Stimulated activated CD8-positive, alpha-beta memory T cell treated with anti-CD3 and anti-CD28 coated beads, Interleukin-7, amount 100 ng/mL, for 24 hours (primary cell): ENCODE measurements around the gene ALG10B.
A peak's percentile ranks its signal among the peaks of the same experiment; 100 is the strongest.
"Not testable (repeated sequence)": the region's sequence is repeated elsewhere in the genome, so short reads cannot be mapped to it uniquely, and the experiment has no call there.

Source experiments
- DNase-seq: peaks from one replicate; pipeline ENCODE4 v3.0.0-alpha.2; 2020; ENCODE audit warnings: low read depth

ALG10B gene, protein sequence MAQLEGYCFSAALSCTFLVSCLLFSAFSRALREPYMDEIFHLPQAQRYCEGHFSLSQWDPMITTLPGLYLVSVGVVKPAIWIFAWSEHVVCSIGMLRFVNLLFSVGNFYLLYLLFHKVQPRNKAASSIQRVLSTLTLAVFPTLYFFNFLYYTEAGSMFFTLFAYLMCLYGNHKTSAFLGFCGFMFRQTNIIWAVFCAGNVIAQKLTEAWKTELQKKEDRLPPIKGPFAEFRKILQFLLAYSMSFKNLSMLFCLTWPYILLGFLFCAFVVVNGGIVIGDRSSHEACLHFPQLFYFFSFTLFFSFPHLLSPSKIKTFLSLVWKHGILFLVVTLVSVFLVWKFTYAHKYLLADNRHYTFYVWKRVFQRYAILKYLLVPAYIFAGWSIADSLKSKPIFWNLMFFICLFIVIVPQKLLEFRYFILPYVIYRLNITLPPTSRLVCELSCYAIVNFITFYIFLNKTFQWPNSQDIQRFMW

DNA sequence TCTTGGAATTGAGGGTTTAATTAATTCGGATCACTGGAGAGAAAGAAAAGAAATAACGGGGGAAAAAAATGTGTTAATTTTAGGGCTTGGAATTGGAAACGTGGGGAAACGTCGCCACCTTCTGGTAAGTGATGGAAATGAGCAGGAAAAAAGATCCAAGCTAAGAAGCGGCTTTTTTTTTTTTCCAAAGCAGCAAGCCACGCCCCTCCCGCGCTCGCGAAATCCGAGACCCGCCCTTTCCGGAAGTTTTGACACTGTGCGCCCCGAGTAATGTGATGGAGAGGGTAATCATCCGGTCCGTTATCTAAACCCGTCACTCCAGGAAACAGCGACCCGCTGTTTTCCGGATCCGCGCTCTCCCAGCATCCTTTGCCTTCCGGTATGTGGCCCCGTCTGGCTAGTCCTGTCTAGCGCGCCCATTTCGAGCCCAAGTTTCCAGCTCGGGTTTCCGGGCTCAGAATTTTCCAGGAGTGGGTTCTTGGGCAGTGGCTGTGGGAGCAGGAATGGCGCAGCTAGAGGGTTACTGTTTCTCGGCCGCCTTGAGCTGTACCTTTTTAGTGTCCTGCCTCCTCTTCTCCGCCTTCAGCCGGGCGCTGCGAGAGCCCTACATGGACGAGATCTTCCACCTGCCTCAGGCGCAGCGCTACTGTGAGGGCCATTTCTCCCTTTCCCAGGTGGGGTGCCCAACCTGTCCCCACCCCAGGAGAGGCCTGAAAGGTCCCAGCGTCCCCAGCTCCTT, at the start of gene ALG10B:
ALG10B (plus strand) TSS at position 384 of the 739 bp plus-strand sequence; CDS start at position 504, 120 bp downstream.
- peak; percentile 78 for DNase-seq

DNA sequence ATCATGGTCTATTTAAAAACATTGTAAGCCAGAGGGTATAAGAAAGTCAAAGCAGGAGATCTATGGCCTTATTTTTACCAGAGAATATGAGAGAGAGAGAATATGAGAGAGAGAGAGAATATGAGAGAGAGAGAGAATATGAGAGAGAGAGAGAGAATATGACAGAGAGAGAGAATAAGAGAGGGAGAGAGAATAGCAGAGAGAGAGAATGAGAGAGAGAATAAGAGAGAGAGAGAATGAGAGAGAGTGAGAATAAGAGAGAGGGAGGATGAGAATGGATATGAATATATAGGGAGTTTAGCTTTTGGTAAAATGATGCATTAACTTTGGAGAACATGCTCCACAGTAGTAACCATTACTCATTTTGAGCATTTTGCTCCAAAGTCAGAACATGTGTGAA, 48.0 kb upstream of the ALG10B start:
- no peak for DNase-seq

DNA sequence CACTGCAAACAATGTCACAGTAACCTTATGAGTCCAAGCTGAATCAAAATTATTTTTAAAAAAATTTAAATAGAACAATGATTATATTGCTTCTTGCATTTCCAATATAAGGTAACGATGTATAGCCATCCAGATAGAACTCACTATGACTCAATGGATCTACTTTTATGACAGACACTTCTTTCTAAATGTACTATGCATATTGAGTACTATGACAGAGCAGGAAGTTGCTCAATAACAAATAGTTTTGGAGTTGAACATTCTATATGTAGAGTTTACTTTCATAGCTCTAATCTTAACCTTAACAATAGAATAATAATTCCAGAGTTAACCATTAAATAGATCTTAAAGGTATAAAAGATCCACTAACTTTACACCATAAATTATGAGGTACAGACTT, 46.7 kb upstream of the ALG10B start:
- no peak for DNase-seq

DNA sequence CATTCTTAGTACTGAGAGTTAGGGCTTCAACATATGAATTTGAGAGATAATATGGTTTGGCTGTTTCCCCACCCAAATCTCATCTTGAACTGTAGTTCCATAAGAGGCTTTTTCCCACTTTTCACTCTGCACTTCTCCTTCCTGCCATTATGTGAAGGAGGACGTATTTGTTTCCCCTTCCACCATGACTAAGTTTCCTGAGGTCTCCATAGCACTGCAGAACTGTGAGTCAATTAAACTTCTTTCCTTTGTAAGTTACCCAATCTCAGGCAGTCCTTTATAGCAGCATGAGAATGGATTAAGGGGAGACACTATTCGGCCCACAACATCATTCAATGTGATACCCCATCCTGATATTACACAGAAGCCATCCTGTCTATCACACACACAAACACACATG, 36.8 kb upstream of the ALG10B start:
- DNase-seq: no peak

DNA sequence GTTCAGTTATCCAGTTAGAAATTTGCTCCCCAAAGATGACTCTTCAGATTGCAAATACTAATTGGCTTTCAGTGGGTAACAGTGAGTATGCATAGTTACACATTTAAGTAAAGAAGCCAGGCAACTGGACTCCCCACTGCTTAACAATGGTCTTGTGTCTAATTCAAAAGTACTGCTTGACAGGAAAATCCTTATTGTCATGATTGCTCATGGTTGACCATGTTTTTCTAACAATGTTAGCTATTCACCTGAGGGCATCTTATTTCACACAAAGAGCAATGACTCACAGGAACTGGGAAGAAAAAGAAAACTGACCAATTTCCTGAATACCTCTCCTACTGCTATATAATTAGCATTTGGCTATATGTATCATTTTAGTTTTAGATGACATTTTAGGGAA, 33.7 kb upstream of the ALG10B start:
- DNase-seq: no peak

DNA sequence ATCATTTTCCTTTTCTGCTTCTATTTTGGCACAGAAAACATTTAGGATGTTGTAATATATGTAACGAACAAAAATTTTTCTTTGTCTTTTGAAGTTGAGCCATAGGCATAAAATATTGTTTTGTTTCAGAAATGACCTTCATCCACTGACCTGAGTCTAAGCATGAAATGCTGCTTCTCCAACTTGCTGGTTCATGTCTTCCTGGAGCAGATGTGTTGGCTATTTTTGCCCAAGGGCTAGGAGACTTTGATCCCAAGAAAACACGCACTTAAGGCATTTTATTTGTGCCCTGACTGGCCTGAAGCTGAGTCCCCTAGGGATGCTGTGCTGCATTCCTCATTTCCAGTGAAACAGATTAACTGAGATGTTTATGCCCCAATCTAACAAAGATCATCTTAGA, 27.2 kb upstream of the ALG10B start:
- no peak for DNase-seq

DNA sequence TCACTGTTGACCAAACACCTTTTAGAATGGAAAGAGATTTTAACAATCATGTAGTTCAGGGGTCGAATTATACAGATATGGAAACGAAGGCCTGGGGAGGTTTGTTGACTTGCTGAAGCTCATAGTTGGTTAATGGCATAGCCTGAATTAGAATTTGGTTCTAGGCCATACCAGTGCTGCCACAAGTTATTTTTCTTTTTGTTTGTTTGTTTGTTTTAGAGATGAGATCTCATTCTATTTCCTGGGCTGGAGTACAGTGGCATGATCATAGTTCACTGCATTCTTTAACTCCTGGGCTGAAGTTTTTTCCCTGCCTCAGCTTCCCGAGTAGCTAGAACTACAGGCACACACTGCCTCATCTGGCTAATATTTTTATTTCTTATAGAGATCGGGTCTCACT, 25.4 kb upstream of the ALG10B start:
- no peak for DNase-seq

- DNase-seq: not testable (repeated sequence)
Observed at GRCh38 chr12:38302972-38303371, 13.6 kb upstream of the ALG10B start.

DNA sequence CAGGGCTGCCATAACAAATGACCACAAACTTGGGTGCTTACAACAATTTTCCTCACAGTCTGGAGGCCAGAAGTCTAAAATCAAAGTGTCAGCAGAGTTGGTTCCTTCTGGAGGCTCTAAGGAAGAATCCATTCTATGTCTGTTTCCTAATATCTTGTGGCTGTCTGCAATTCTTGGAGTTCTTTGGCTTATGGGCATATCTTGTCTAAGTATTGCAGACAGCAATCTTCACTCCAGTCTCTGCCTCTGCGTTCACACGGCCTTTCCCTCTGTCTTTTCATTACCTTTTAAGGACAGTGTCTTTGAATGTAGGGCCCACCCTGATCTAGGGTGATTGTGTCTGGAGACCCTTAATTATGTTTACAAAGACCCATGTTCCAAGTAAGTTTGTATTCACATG, 5.4 kb downstream of the ALG10B start:
- DNase-seq: not testable (repeated sequence)

DNA sequence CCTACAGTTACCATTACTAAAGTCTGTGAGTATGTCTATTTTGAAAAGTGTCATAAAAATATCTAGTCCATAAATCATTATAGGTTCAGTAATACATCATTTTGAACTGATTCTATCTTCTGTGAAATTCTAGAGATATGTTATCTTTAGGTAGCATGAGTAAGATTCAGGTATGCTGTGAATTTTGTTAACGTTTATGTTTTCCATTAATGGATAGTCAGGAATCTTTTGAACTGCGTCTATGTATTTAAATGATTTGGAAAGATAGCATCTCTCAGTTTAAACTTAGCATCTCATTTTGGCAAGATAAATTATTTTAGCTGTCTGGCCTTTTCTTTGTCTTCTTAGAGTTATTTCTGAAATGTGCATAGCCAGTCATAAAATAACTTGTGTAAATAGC, 8.3 kb downstream of the ALG10B start:
- DNase-seq: no peak

GRCh38 chr12:38327356-38327755, 10.8 kb downstream of the ALG10B start:
- no peak for DNase-seq

- DNase-seq: no peak
Observed at GRCh38 chr12:38328306-38328895, 11.8 kb downstream of the ALG10B start.

GRCh38 chr12:38330414-38330813, 13.8 kb downstream of the ALG10B start:
- not testable (repeated sequence) for DNase-seq

DNA sequence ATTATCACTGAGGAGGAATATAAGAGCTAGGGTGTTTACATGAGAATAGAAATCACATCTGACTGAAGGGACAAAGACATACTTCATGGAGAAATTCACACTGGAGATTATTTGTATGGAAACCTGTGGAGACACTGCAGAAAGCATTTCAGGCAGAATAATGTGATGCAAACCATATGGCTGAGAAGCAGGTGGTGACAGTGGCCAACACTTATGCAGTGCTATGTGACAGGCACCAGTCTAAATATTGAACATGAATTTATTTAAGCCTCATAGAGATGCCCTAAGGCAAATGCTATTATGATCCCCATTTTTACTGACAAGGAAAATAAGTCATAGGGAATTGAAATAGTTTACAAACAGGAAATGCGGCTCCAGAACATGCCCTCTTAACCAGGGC, 16.2 kb downstream of the ALG10B start:
- DNase-seq: no peak

DNA sequence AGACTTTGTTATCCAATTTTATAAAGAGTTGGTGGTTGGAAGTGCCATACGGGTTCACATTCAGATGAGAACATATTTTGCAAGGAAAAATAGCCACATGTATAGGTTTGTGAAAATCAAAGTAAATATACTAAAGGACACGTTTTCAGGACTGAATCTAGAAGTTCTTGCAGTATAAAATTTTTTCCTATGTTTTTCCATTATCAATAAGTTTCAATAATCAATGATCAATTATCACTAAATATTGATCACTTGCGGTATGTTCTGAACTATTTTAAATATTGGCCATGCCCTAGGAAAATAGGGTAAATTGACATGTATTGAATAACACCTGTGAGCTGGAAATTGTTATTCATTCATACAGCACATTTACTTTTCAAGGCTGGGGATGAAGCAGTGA, 25.9 kb downstream of the ALG10B start:
- DNase-seq: no peak

GRCh38 chr12:38343256-38343655, 26.7 kb downstream of the ALG10B start:
- not testable (repeated sequence) for DNase-seq

DNA sequence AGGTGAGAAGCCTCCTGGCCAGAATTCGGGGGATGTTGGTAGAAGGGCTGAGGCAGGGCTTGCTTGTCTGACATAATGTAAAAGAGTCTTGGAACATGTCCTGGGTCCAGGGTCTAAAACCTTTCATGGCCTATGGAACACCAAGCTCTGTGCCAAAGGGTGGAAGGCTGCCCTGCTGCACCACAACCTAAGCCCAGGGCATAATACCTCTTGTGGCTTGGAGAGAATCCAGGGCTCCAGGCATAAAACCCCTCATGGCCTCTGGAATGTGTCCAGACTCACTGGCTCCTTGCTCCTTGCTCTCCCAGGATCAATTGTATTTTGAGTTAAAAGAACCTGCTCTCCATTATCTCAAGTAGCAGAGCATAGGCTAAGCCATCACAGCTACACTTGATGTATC, 27.3 kb downstream of the ALG10B start:
- not testable (repeated sequence) for DNase-seq

DNA sequence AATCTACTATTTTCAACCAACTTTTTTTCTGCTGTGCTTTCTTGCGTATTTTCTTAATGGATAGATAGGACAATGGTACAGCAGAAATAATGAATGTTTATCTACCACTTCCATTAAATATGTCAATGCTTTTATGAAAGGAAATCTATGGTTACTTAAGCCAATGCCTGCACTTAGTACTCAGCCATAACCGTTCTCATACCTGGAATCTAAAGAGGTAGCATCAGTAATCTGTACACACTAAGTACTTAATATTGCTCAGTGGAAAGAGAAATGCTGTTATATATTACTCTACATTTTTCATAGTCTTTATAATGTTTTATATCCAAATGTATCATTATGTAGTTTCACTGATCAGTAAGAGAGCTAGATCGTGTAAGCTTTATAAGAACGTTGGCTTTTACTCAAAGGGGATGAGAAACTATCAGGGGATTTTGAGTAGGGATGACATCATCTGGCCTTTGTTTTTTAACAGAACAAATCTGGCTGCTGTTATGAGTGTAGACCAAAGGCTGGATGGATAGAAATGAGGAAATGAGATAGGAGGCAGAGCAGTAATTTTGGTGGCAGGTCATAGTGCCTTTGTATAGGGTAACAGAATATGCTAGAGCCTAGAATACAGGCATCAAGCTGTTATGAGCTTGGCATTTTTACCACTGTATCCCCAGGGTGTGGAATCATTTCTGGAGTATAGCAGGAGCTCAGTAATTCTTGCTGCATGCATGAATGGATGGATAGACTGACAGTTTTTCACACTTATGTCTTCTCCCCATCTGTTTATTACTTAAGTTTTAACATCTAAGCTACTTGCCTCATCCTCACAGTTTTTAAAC, 34.0 kb downstream of the ALG10B start:
- DNase-seq: no peak

DNA sequence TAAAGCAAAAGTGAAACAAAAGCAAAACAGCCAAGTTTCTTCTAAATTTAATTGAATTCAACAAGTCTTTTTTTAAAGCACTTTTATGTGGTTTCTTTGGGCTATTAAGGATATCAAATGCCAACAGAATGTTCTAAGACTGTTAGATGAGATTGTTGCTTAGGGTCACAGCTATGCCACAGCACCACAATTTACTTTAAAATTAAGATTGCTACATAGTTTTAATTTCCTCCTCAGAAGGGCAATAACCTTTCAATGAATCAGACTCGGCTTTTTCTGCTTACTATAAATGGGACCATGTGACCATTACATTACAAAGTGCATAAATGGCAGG, 34.6 kb downstream of the ALG10B start:
- not testable (repeated sequence) for DNase-seq

- no peak for DNase-seq
Observed at GRCh38 chr12:38367506-38367905, 50.9 kb downstream of the ALG10B start.

DNA sequence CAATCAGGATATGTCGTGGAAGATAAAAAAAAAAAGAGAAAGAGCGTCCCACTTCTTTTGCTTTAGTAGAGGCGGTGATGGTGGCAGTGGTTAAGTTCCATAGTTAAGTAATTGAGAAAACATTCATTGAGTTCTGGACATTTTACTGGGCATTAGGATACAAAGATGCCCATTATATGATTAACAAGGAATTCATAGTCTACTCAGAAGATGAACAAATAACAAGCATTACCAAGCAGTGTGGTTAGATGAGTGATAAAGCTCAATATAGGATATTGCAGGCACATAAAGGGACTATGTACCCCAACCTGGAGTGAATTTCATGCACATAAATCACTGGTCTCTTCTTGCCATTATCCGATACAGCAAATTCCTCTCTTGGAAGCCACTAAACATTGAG, 53.7 kb downstream of the ALG10B start:
- DNase-seq: no peak

GRCh38 chr12:38373784-38374183, 57.2 kb downstream of the ALG10B start:
- no peak for DNase-seq
